ENCODE data around the gene C9orf72. TPM values are rescaled to one million over a fixed set of nuclear protein-coding genes. Genes with fewer than 3 reads are reported as not detected.
A peak's percentile ranks its signal among the peaks of the same experiment; 100 is the strongest.

C9orf72 gene
- total RNA-seq, 1 donor from 2014 or later = 27.6 TPM

- peak; percentile 99 for DNase-seq
Observed at GRCh38 chr9:27573634-27574590, 631 bp upstream of the C9orf72 start.

GRCh38 chr9:27572566-27572917 lies 739 bp downstream of the C9orf72 start:
- DNase-seq = peak; percentile 74

- no peak for DNase-seq
Observed at GRCh38 chr9:27572061-27572460, 1.2 kb downstream of the C9orf72 start.

GRCh38 chr9:27571011-27571410 lies 2.3 kb downstream of the C9orf72 start:
- DNase-seq = no peak

GRCh38 chr9:27569406-27569805 lies 3.9 kb downstream of the C9orf72 start:
- no peak for DNase-seq

- DNase-seq = no peak
Observed at GRCh38 chr9:27566118-27566517, 7.2 kb downstream of the C9orf72 start.

GRCh38 chr9:27565696-27566095 lies 7.6 kb downstream of the C9orf72 start:
- no peak for DNase-seq

- DNase-seq = no peak
Observed at GRCh38 chr9:27564670-27565069, 8.6 kb downstream of the C9orf72 start.

- DNase-seq = no peak
Observed at GRCh38 chr9:27563738-27564430, 9.4 kb downstream of the C9orf72 start.

- no peak for DNase-seq
Observed at GRCh38 chr9:27561685-27562084, 11.6 kb downstream of the C9orf72 start.

- DNase-seq = no peak
Observed at GRCh38 chr9:27560457-27560856, 12.8 kb downstream of the C9orf72 start.

GRCh38 chr9:27558307-27558706 lies 15.0 kb downstream of the C9orf72 start:
- no peak for DNase-seq

GRCh38 chr9:27556470-27556869 lies 16.8 kb downstream of the C9orf72 start:
- no peak for DNase-seq

GRCh38 chr9:27554712-27555111 lies 18.6 kb downstream of the C9orf72 start:
- DNase-seq = no peak

- peak; percentile 29 for DNase-seq
Observed at GRCh38 chr9:27549196-27549755, 24.0 kb downstream of the C9orf72 start.

GRCh38 chr9:27548055-27548741 lies 25.1 kb downstream of the C9orf72 start:
- peak; percentile 72 for DNase-seq

GRCh38 chr9:27545471-27545870 lies 27.8 kb downstream of the C9orf72 start:
- DNase-seq = no peak

- DNase-seq = no peak
Observed at GRCh38 chr9:27542508-27542907, 30.8 kb downstream of the C9orf72 start.

GRCh38 chr9:27541740-27542139 lies 31.5 kb downstream of the C9orf72 start:
- no peak for DNase-seq

GRCh38 chr9:27540502-27540901 lies 32.8 kb downstream of the C9orf72 start:
- no peak for DNase-seq

- DNase-seq = peak; percentile 84
Observed at GRCh38 chr9:27539479-27540441, 33.5 kb downstream of the C9orf72 start.
